ENCODE results near the gene KCNK15. TPM values are rescaled to one million over a fixed set of nuclear protein-coding genes. Genes with fewer than 3 reads are reported as not detected.
"Not testable (repeated sequence)": the region's sequence is repeated elsewhere in the genome, so short reads cannot be mapped to it uniquely, and the experiment has no call there.

Gene KCNK15
- total RNA-seq, 1 donor from 2014 or later, result 3.1 TPM

- DNase-seq (ENCODE audit: low spot score), result no peak
These were observed 12.8 kb downstream of the KCNK15 start for GRCh38 chr20:44758247-44759101.

GRCh38 chr20:44759595-44759994 is 13.9 kb downstream of the KCNK15 start:
- DNase-seq (ENCODE audit: low spot score), result no peak

- DNase-seq (ENCODE audit: low spot score), result no peak
These were observed 15.8 kb downstream of the KCNK15 start for GRCh38 chr20:44761423-44761822.

GRCh38 chr20:44762466-44763140 is 16.9 kb downstream of the KCNK15 start:
- no peak for DNase-seq (ENCODE audit: low spot score)

- DNase-seq (ENCODE audit: low spot score), result not testable (repeated sequence)
These were observed 18.1 kb downstream of the KCNK15 start for GRCh38 chr20:44763798-44764197.

GRCh38 chr20:44765091-44765490 is 19.4 kb downstream of the KCNK15 start:
- no peak for DNase-seq (ENCODE audit: low spot score)

GRCh38 chr20:44765701-44766347 is 20.2 kb downstream of the KCNK15 start:
- no peak for DNase-seq (ENCODE audit: low spot score)

GRCh38 chr20:44768256-44768655 is 22.6 kb downstream of the KCNK15 start:
- no peak for DNase-seq (ENCODE audit: low spot score)

- no peak for DNase-seq (ENCODE audit: low spot score)
These were observed 23.3 kb downstream of the KCNK15 start for GRCh38 chr20:44768854-44769480.

GRCh38 chr20:44769481-44769863 is 23.8 kb downstream of the KCNK15 start:
- no peak for DNase-seq (ENCODE audit: low spot score)

GRCh38 chr20:44770484-44771171 is 25.0 kb downstream of the KCNK15 start:
- no peak for DNase-seq (ENCODE audit: low spot score)

- DNase-seq (ENCODE audit: low spot score), result no peak
These were observed 25.5 kb downstream of the KCNK15 start for GRCh38 chr20:44771172-44771535.

- DNase-seq (ENCODE audit: low spot score), result no peak
These were observed 27.0 kb downstream of the KCNK15 start for GRCh38 chr20:44772636-44773035.

GRCh38 chr20:44773070-44773829 is 27.6 kb downstream of the KCNK15 start:
- DNase-seq (ENCODE audit: low spot score), result no peak

GRCh38 chr20:44776980-44777379 is 31.3 kb downstream of the KCNK15 start:
- DNase-seq (ENCODE audit: low spot score), result no peak

- no peak for DNase-seq (ENCODE audit: low spot score)
These were observed 34.6 kb downstream of the KCNK15 start for GRCh38 chr20:44780226-44780625.

GRCh38 chr20:44781118-44781517 is 35.5 kb downstream of the KCNK15 start:
- no peak for DNase-seq (ENCODE audit: low spot score)

- DNase-seq (ENCODE audit: low spot score), result no peak
These were observed 36.1 kb downstream of the KCNK15 start for GRCh38 chr20:44781791-44782190.

GRCh38 chr20:44784688-44785087 is 39.0 kb downstream of the KCNK15 start:
- no peak for DNase-seq (ENCODE audit: low spot score)

GRCh38 chr20:44785768-44786167 is 40.1 kb downstream of the KCNK15 start:
- DNase-seq (ENCODE audit: low spot score), result no peak
